Embryonic facial prominence (tissue), 1 donor: Measurements from ENCODE around the gene ARID2.

Experiments used
- DNase-seq: peaks from one replicate; pipeline ENCODE4 v3.0.0-alpha.2; 2016; ENCODE audit errors: extremely low spot score

The ARID2 gene, protein sequence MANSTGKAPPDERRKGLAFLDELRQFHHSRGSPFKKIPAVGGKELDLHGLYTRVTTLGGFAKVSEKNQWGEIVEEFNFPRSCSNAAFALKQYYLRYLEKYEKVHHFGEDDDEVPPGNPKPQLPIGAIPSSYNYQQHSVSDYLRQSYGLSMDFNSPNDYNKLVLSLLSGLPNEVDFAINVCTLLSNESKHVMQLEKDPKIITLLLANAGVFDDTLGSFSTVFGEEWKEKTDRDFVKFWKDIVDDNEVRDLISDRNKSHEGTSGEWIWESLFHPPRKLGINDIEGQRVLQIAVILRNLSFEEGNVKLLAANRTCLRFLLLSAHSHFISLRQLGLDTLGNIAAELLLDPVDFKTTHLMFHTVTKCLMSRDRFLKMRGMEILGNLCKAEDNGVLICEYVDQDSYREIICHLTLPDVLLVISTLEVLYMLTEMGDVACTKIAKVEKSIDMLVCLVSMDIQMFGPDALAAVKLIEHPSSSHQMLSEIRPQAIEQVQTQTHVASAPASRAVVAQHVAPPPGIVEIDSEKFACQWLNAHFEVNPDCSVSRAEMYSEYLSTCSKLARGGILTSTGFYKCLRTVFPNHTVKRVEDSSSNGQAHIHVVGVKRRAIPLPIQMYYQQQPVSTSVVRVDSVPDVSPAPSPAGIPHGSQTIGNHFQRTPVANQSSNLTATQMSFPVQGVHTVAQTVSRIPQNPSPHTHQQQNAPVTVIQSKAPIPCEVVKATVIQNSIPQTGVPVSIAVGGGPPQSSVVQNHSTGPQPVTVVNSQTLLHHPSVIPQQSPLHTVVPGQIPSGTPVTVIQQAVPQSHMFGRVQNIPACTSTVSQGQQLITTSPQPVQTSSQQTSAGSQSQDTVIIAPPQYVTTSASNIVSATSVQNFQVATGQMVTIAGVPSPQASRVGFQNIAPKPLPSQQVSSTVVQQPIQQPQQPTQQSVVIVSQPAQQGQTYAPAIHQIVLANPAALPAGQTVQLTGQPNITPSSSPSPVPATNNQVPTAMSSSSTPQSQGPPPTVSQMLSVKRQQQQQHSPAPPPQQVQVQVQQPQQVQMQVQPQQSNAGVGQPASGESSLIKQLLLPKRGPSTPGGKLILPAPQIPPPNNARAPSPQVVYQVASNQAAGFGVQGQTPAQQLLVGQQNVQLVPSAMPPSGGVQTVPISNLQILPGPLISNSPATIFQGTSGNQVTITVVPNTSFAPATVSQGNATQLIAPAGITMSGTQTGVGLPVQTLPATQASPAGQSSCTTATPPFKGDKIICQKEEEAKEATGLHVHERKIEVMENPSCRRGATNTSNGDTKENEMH (N-terminal part only)

DNA sequence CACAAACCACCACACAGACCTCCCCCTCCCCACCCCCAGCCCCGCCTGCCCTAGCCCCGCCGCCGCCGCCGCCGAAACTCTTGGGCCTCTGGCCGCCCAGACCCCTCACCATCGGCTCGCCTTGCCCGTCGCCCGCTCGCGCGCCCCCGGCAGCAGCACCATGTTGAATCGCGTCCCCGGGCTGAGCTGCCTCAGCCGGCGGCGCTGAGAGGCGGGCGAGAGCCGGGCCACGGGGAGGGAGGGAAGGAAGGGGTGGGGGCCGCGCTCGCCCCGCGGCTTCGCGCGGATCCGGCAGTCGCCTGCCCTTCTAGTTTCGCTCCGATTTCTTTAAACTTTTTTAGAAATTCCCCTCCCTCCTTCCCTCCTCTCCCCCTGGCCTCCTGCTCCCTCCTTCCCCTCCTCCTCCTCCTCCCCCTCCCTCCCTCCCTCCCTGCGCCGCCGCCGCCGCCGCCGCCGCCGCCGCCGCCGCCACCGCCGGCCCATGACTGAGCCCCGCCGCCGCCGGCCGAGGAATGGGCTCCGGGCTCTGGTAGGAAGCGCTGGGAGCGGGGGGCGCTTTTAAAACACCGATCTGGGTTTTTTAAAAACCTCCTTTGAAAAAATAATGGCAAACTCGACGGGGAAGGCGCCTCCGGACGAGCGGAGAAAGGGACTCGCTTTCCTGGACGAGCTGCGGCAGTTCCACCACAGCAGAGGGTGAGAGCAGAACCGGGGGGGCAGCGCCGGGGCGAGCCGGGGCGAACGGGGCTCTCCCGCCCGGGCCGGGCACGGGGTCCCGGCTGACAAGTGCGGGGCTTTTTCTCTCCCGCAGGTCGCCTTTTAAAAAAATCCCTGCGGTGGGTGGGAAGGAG, at the start of gene ARID2:
TSS of gene ARID2 (plus strand) at position 474 of the 851 bp plus-strand sequence. CDS start at position 605, 131 bp downstream.
- peak; percentile 88 for DNase-seq

DNA sequence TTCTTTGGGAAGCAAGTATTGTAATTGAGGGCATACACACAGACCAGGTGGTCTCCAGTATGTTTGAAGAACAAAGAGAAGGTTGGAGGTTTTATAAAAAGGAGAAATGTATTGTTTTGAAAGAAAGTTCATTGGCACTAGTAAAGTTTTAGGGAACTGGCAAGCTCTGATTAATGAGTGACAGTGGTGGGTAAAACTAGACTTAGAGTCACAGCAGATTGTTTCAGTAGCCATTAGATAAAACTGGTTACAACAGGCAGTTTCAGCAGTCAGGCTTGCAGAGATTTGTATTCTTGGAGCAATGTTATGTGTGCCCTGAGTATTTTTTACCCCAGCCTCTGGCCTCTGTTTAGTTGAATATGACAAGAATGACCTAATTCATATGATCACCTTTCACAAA, 49.1 kb upstream of the ARID2 start:
- DNase-seq, result no peak

DNA sequence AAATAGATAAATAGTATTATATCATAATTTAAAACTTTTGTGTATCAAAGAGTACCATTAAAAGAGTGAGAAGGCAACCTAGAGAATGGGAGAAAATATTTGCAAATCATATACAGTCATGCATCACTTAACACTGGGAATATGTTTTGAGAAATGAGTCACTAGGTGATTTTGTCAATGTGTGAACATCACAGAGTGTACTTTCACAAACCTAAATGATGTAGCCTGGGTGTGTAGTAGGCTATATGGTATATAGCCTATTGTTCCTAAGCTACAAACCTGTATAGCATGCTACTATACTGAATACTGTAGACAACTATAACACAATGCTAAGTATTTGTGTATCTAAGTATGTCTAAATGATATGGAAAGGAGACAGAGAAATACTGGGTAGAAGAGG, 48.0 kb upstream of the ARID2 start:
- no peak for DNase-seq

DNA sequence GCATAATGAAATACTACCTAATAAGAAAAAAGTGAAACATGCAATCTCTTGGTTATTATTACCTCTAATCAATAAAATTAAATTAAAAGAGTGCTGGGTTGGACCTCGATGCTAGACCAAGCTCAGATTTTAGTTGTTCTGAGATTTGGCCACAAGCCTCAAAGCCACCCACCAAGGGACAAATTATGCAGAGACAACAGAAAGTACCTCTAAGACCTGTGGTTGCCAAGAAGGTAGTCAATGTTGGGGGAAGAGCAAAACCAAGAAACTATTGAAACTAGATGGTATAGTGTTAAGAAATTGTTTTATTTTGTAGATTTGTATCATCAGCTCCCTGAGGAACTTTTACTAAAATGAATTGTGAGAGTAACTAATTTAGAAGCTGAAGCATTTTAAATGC, 43.8 kb upstream of the ARID2 start:
- DNase-seq, result no peak

DNA sequence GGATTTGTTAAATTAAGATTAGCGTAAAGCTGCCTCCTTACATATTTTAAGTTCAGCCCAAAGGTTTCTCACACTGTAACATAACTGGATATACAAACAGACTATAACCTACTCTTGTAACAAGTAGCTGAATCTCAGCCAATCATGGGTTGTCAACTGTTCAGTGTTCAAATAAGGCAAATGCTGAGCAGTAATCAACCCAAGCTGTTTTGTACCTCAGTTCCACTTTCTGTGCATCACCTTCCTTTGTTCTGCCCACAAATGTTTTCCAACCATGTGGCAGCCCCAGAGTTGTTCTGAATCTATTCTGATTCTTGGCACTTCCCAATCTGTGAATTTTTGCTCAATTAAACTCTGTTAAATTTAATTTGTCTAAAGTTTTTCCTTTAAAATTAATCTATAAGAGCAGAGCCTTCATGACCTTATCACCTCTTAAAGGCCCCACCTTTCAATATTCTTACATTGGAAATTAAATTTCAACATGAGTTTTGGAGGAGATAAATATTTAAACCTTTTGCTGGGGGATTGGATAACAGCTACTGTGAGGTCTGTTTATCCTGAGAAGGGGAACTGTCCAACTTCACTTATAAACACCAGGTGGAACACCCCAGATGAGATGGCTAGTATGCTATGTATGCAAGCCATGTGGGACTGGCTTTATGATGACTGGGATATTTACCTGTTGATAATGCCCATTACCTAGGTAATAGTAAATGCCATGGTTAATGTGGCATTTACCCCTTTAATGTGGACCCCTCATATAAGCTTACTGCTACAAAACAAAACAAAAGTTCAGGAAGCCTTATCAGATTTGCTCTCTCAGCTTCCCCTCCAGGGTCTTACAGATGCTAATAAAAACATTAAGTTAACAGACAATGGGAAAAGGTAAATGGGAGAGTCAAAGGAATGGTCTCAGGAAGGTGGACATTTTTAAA, 42.2 kb upstream of the ARID2 start:
- no peak for DNase-seq

DNA sequence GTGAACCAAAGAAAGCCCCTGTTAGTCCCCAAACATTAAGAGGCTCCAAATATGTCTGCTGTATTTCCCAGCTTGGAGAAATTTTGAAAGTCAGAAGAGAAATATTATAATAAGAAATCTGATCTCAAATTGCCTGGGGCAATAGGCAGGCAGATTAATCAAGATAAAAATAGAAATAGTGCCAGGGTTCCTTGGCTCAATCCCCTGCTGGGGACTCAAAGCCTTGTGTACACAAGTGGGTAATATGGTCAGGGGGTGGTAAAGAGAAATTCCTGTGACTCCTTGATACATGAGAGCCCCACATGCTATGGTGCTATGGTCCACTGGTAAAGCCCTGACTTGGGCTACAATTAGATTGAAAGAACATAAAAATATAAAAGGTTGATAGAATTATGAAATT, 41.3 kb upstream of the ARID2 start:
- no peak for DNase-seq

DNA sequence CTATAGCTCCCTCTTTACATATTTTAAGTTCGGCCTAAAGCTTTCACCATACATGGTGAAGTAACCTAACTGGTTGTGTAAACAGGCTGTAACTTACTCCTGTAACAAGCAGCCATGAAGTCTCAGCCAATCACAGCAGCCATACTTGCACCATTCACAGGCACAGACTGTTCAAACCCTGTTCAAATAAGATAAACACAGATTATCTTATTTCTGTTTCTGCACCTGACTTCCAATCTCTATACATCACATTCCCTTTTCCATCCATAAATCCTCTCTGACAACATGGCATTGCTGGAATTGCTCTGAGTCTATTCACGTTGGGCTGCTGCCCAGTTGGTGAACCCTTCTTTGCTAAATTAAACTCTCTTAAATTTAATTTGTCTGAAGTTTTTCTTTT, 34.5 kb upstream of the ARID2 start:
- no peak for DNase-seq

DNA sequence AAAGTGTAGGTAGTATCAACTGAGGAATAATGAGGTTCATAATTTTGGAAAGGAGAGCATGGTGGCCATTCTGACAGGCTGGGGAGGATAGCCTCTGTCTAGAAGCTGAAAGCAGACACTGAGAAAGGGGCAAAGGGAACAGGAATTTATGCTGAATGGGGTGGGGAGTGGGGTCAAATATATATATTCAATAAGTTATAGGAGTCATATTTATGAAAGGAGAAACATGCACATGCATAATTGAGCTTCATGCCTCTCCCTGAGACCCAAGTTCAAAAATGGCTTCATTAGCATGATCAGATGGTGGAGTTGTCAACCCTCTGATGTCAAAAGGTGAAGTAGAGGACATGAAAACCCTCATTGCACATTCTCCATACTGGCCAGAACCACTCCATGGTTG, 33.9 kb upstream of the ARID2 start:
- no peak for DNase-seq

DNA sequence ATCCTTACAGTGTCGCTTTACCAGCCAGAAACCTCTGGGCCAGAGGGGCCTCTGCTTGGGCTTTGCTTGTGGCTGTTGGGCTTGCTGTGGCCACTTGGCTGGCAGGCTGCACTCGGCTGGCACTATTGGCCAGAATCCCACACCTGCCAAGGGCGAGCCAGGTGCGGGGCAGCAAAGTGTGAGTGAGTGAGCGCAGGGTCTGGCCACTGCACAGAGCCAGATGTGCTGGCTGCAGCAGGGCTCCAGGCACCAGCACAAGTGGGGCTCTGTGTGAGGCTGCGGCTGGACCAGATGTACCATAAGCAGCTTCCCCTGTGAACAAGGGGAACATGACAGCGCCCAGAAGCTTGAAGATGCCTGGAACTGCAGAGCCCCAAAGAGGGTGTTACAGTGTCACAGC, 33.5 kb upstream of the ARID2 start:
- no peak for DNase-seq

DNA sequence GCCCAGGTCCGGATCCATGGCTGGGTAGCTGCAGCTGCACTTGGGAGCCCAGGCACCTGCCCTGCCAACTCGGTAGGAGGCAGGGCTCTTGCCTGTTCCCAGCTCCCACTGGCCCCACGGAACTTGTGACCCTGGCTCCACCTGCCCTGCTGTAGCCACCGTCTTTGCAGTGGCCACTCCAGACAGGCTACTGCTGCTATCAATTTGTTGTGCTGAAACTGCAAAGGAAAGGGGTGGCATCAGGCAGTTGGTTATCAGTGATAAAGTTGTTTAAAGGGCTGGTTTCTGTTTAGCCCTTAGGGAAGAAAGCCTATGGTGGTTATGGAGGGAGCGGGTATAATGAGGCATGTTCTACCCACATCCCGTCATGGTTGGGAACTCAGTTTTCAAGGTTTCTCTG, 32.1 kb upstream of the ARID2 start:
- no peak for DNase-seq

DNA sequence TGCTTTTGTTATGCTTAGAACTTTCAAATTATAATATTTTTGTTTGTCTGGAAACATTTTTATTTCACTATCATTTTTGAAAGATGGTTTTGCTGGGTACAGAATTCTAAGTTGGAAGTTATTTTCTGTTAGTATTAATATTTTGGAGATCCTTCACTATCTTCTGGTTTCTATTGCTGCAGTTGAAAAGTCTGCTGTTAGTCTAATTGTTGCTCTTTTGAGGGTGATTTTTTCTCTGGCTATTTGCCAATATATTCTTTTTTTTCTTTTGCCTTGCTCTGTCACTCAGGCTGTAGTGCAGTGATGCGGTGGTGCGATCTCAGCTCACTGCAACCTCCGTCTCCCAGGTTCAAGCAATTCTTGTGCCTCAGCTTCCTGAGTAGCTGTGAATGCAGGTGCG, 28.2 kb upstream of the ARID2 start:
- DNase-seq, result no peak

DNA sequence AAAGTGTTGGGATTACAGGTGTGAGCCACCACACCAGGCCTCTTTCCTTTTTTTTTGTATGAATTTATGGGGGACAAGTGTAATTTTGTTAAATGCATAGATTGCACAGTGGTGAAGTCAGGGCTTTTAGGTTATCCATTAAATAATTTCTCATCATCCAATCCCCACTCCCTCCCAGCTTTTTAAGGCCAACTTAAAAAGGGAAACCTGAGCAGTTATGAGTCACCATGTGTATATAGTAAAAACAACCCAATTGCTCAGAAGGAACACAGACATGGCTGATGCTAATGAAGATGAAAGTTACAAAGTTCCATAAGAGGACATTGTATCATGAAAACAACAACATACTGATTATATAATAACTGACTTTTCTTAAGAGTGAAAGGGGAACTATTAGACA, 25.6 kb upstream of the ARID2 start:
- DNase-seq, result no peak

DNA sequence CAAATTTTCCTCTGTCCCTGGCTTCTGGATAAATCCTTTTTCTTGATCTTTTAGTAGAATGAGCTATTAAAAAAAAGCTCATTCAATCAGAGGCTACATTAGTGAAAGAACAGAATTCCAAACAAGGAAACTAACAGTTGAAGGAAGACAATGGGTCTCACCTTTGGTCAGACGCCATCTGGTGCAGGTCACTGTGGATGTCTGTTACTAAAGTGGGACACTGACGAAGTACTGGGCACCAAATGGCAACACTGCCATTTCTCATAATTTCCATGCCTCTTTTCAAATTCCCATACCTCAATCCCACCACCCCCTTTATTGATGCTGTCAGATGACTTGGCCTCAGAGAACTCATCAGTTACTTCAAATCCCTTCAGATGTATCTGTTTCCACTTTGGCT, 24.5 kb upstream of the ARID2 start:
- DNase-seq, result no peak

DNA sequence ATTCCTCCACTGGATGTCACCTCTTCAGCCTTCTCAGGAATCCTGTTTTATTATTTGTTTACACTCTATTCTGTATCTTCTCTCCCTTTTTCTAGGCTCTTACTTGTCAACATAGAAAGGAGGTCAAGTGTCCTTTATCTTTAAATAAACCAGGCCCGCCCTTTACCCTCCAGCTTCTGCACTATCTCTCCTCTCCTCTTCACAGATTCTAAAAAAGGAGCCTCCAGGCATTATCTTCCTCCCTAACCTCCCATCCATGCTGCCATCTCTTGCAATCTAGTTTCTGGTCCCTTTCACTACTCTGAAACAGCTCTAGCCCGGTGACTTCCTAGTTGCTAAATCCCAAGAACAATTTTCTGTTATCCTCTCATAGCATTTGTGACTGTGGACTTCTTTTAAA, 24.1 kb upstream of the ARID2 start:
- DNase-seq, result no peak

DNA sequence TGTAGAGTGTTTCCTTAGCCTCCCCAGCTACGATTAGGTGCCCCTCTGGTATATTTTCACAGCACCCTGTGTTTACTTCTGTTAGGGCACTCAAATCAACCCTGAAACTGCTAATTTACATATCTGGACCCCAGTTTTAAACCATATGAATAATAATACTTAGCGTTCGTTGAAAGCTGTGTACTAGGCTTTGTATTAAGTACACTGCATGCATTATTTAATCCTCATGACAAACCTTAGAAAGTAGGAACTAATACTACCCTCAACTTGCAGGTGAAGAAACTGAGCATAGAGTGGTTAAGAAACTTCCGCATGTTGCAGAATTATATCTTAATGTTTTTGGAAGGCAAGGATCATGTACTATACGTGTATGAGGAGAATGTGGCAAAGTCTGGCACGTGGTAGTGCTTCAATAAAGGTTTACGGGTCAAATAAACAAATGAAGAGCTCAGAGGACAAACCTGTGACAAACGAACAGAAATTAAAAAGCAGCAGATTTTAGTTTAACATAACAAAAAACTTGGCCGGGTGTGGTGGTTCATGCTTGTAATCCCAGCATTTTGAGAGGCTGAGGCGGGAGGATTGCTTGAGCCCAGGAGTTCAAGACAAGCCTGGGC, 22.2 kb upstream of the ARID2 start:
- DNase-seq, result no peak

DNA sequence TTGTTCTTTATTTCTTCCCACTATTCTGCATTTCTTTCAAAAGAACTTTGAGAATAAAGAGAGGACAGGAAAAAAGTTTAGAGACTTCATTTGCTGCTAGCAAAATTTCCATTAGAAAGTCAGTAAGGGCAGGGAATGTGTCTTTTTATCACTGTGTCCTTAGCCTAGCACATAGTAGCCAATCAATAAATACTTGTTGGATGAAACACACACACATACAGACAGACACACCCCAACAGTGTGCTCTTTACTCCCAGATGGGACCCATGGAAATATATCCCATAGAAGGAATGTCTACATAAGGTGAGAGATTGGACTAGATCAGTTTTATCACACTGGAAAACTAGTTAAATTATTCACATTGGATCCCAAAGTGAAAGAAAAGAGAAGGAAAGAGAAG, 21.1 kb upstream of the ARID2 start:
- no peak for DNase-seq

DNA sequence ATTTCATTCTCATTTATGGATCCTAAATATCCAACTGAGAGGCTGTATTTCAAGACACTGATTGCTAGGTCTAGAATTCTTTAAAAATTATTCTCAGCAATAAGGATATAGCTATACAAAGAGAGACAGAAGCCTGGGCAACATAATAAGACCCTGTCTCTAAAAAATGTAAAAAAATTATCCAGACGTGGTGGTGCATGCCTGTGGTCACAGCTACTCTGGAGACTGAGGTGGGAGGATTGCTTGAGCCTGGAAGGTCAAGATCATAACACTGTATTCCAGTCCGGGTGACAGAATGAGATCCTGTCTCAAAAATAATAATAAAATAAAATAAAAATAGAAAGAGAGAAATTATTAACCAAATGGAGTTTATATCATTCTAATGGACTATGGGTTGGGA, 20.6 kb upstream of the ARID2 start:
- DNase-seq, result no peak

DNA sequence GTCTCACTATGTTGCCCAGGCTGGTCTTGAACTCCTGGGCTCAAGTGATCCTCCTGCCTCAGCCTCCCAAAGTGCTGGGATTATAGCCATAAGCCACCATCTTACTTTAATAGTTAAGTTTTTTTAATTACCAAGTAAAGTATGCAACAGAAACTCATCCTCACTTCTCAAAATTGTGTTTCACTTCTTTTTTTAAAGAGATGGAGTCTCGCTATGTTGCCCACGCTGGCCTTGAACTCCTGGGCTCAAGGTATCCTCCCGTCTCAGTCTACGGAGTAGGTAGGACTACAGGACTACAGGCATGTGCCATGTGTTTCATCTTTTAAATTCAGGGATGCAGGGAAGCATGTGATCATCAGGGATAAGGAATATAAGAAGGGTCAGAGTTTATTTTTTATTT, 17.2 kb upstream of the ARID2 start:
- no peak for DNase-seq

DNA sequence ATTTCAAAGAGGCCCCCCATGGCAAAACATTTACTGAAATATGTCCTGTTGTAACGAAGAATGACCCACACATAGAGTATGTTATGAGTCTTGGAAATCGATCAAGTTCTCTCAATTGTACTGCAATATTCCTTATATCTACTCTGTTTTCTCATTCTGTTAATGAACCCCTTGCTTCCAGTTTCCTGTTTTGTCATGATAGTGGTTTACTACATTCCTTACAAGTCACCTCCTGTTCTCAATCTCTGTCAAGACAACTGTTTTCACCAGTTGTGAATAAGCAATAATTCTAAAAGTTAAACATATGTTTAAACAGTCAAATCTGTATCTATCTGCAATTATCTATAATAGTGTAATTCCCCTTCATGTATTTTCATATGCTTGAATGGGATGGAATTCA, 16.4 kb upstream of the ARID2 start:
- DNase-seq, result no peak

DNA sequence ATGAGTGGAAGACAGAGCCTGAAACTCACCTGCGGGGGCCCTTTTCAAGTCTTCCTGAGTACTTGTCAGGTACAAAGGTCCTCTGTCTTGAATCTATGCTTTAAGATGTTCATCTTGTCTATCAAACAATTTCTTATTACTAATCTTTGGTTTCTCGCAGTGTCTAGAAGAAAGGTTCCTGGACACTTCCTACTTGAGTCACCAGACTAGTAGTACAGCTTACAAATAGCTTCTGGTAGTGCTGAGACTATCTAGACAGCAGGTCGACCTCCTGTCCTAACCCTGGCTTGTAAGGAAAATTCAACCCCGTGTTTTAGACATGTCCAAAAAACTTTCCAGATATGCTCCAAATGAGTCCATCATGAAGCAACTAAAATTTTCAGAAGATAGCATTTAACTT, 11.2 kb upstream of the ARID2 start:
- DNase-seq, result no peak
